ENCODE measurements around the gene MUS81. TPM values are rescaled to one million over a fixed set of nuclear protein-coding genes. Genes with fewer than 3 reads are reported as not detected.

The MUS81 gene
- total and polyA plus RNA-seq, 9 of the 15 experiments (the other 6 are each of a cell fraction or from before 2014, with no cell fraction given), result 13.4 to 118 (median 53.7) TPM

DNA sequence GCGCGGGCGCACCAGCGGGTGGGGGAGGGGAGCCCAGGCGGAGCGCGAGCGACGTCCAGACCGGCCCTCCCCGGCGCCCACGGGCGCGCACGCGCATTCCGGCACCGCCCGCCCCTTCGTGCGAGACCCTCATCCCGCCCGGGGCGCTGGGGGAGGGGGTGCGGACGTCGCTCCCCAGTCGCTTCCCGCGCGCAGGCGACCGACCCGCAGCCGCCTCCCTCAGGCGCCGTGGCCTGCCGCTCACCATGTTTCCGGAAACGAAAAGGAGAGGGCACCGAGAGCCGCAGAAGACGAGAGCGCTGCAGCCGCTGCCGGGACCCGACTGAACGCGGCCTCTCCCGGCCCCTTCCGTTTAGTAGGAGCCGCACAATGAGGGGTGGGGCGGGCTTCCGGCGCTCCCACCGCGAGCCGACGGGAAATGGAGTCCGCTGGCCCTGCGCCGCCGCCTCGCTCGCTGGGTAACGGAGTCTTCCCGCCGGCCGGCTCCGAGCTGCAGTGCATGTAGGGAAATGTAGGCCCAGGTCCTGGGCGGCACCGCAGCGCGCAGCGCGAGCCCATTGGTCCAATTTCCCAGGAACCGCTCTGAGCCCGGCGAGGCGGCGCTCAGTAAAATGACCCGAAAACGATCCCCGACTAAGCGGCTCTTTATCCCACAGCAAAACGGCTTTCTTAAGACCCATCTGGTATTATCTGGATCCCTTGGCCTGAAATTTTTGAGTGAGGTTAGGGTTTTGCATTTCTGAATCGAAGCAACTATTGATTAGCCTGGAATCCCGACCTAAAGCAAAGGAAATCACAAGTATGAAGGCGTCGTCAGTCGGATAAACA is 2.2 kb upstream of the MUS81 start, which contains the start of gene CFL1 (continued):
- TF ChIP-seq, protein P1, sequence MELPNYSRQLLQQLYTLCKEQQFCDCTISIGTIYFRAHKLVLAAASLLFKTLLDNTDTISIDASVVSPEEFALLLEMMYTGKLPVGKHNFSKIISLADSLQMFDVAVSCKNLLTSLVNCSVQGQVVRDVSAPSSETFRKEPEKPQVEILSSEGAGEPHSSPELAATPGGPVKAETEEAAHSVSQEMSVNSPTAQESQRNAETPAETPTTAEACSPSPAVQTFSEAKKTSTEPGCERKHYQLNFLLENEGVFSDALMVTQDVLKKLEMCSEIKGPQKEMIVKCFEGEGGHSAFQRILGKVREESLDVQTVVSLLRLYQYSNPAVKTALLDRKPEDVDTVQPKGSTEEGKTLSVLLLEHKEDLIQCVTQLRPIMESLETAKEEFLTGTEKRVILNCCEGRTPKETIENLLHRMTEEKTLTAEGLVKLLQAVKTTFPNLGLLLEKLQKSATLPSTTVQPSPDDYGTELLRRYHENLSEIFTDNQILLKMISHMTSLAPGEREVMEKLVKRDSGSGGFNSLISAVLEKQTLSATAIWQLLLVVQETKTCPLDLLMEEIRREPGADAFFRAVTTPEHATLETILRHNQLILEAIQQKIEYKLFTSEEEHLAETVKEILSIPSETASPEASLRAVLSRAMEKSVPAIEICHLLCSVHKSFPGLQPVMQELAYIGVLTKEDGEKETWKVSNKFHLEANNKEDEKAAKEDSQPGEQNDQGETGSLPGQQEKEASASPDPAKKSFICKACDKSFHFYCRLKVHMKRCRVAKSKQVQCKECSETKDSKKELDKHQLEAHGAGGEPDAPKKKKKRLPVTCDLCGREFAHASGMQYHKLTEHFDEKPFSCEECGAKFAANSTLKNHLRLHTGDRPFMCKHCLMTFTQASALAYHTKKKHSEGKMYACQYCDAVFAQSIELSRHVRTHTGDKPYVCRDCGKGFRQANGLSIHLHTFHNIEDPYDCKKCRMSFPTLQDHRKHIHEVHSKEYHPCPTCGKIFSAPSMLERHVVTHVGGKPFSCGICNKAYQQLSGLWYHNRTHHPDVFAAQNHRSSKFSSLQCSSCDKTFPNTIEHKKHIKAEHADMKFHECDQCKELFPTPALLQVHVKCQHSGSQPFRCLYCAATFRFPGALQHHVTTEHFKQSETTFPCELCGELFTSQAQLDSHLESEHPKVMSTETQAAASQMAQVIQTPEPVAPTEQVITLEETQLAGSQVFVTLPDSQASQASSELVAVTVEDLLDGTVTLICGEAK (IDR thresholded peaks at IDR 0.05), result peak; percentile 96
- TF ChIP-seq, protein P1 (CRISPR knock-in tag; IDR thresholded peaks at IDR 0.05), result no peak
- TF ChIP-seq ZNF12 (CRISPR knock-in tag; IDR thresholded peaks at IDR 0.05) (no peak), SOX6 (IDR thresholded peaks at IDR 0.05) (peak; percentile 68; the same call in 1 of the 2 replicates)
- TF ChIP-seq, protein P2, sequence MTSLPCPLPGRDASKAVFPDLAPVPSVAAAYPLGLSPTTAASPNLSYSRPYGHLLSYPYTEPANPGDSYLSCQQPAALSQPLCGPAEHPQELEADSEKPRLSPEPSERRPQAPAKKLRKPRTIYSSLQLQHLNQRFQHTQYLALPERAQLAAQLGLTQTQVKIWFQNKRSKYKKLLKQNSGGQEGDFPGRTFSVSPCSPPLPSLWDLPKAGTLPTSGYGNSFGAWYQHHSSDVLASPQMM (CRISPR knock-in tag; IDR thresholded peaks at IDR 0.05), result no peak
